H9 (cell line): ENCODE data around the gene CDC14C. TPM values are rescaled to one million over a fixed set of nuclear protein-coding genes. Genes with fewer than 3 reads are reported as not detected.
A peak's percentile ranks its signal among the peaks of the same experiment; 100 is the strongest.

Experiments used
- DNase-seq: peaks from one replicate; pipeline ENCODE4 v3.0.0-alpha.2; 2017
- H2AFZ ChIP-seq: one replicate; pipeline ENCODE4 v1.6.1; 2013; ENCODE audit warnings: mild to moderate bottlenecking, low read length, control low read depth, moderate library complexity
- H2AK5ac ChIP-seq: 2 replicates; pipeline ENCODE4 v1.6.1; 2013; ENCODE audit warnings: low read length, control low read depth, mixed read lengths; ENCODE audit not compliant: insufficient read length
- H2BK120ac ChIP-seq: one replicate; pipeline ENCODE4 v1.6.1; 2013; ENCODE audit warnings: low read depth, mild to moderate bottlenecking, low read length, control low read depth, inconsistent platforms; ENCODE audit not compliant: poor library complexity, severe bottlenecking
- H2BK12ac ChIP-seq: 2 replicates; pipeline ENCODE4 v1.6.1; 2013; ENCODE audit warnings: low read length, control low read depth, mixed read lengths, low read depth; ENCODE audit not compliant: insufficient read length
- H2BK15ac ChIP-seq: 2 replicates; pipeline ENCODE4 v1.6.1; 2013; ENCODE audit warnings: low read depth, low read length, control low read depth
- H2BK20ac ChIP-seq: one replicate; pipeline ENCODE4 v1.6.1; 2013; ENCODE audit warnings: low read depth, mild to moderate bottlenecking, low read length, control low read depth, inconsistent platforms; ENCODE audit not compliant: poor library complexity, severe bottlenecking
- H2BK5ac ChIP-seq: 2 replicates; pipeline ENCODE4 v1.6.1; 2013; ENCODE audit warnings: low read length, control low read depth, mixed read lengths; ENCODE audit not compliant: insufficient read length
- H3K14ac ChIP-seq: 2 replicates; pipeline ENCODE4 v1.6.1; 2013; ENCODE audit warnings: low read length, control low read depth; ENCODE audit not compliant: insufficient read depth
- H3K18ac ChIP-seq: 2 replicates; pipeline ENCODE4 v1.6.1; 2013; ENCODE audit warnings: low read depth, mild to moderate bottlenecking, mixed read lengths, low read length, control low read depth; ENCODE audit not compliant: insufficient read length
- H3K23ac ChIP-seq: 2 replicates; pipeline ENCODE4 v1.6.1; 2013; ENCODE audit warnings: low read length, control low read depth, mixed read lengths, low read depth; ENCODE audit not compliant: insufficient read length
- H3K23me2 ChIP-seq: 2 replicates; pipeline ENCODE4 v1.6.1; 2013; ENCODE audit warnings: low read depth, mild to moderate bottlenecking, mixed read lengths, low read length, control low read depth; ENCODE audit not compliant: insufficient read length, poor library complexity, severe bottlenecking
- H3K27ac ChIP-seq: 2 replicates; pipeline ENCODE4 v1.5.1; 2013; ENCODE audit warnings: low read length, control low read depth, mixed read lengths, low read depth; ENCODE audit not compliant: insufficient read length
- H3K27me3 ChIP-seq: 2 replicates; pipeline ENCODE4 v1.6.1; 2013; ENCODE audit warnings: low read length, control low read depth, inconsistent platforms; ENCODE audit not compliant: insufficient read depth
- H3K4ac ChIP-seq: 2 replicates; pipeline ENCODE4 v1.6.1; 2013; ENCODE audit warnings: low read depth, mild to moderate bottlenecking, control low read depth, inconsistent platforms, low read length, moderate library complexity
- H3K4me1 ChIP-seq: 2 replicates; pipeline ENCODE4 v1.6.1; 2013; ENCODE audit warnings: low read length, control low read depth, inconsistent platforms; ENCODE audit not compliant: insufficient read depth
- H3K4me2 ChIP-seq: 2 replicates; pipeline ENCODE4 v1.6.1; 2013; ENCODE audit warnings: low read length, control low read depth, mixed read lengths; ENCODE audit not compliant: insufficient read length, insufficient read depth
- H3K56ac ChIP-seq: 2 replicates; pipeline ENCODE4 v1.6.1; 2013; ENCODE audit warnings: low read depth, mild to moderate bottlenecking, mixed read lengths, low read length, control low read depth; ENCODE audit not compliant: insufficient read length
- H3K79me1 ChIP-seq: 2 replicates; pipeline ENCODE4 v1.6.1; 2013; ENCODE audit warnings: low read depth, mild to moderate bottlenecking, moderate library complexity, low read length, control low read depth, inconsistent platforms; ENCODE audit not compliant: insufficient read depth, poor library complexity, severe bottlenecking
- H3K79me2 ChIP-seq: 2 replicates; pipeline ENCODE4 v1.6.1; 2013; ENCODE audit warnings: low read length, control low read depth, inconsistent platforms; ENCODE audit not compliant: insufficient read depth
- H3K9ac ChIP-seq: 2 replicates; pipeline ENCODE4 v1.6.1; 2013; ENCODE audit warnings: low read length, control low read depth, mixed read lengths; ENCODE audit not compliant: insufficient read length; ENCODE audit errors: extremely low read depth
- H3K9me3 ChIP-seq: one replicate; pipeline ENCODE4 v1.6.1; 2013; ENCODE audit warnings: low read depth, low read length, inconsistent platforms; ENCODE audit not compliant: control insufficient read depth
- H3T11ph ChIP-seq: one replicate; pipeline ENCODE4 v1.6.1; 2013; ENCODE audit warnings: mild to moderate bottlenecking, low read length, control low read depth, inconsistent platforms
- H4K20me1 ChIP-seq: one replicate; pipeline ENCODE4 v1.6.1; 2013; ENCODE audit not compliant: control insufficient read depth, insufficient read length, insufficient read depth
- H4K5ac ChIP-seq: 2 replicates; pipeline ENCODE4 v1.6.1; 2013; ENCODE audit warnings: low read depth, mild to moderate bottlenecking, mixed read lengths, low read length, control low read depth; ENCODE audit not compliant: insufficient read length
- H4K8ac ChIP-seq: replicated peaks from 2 replicates; pipeline ENCODE4 v1.6.1; 2013; ENCODE audit warnings: low read length, control low read depth, mixed read lengths, low read depth; ENCODE audit not compliant: insufficient read length
- H4K91ac ChIP-seq: 2 replicates; pipeline ENCODE4 v1.6.1; 2013; ENCODE audit warnings: low read depth, mild to moderate bottlenecking, moderate library complexity, mixed read lengths, low read length, control low read depth; ENCODE audit not compliant: insufficient read length
- H3K27ac Mint-ChIP-seq, 3 experiments: 2 replicates in 2 of 3; 3 replicates in 1 of 3; pipeline ENCODE4 v1.8.0; 2020 to 2021; ENCODE audit warnings: mixed read lengths in 3 of 3, mild to moderate bottlenecking in 1 of 3, moderate library complexity in 1 of 3
- H3K27me3 Mint-ChIP-seq: 2 replicates; pipeline ENCODE4 v1.8.0; 2021; ENCODE audit warnings: low read depth, mild to moderate bottlenecking, moderate library complexity, mixed read lengths
- H3K36me3 Mint-ChIP-seq, 3 experiments: 2 replicates in 2 of 3; 3 replicates in 1 of 3; pipeline ENCODE4 v1.8.0; 2020 to 2021; ENCODE audit warnings: low read depth in 3 of 3, mixed read lengths in 3 of 3; ENCODE audit not compliant: insufficient read depth in 1 of 3
- H3K4me1 Mint-ChIP-seq, 2 experiments: 2 replicates each; pipeline ENCODE4 v1.8.0; 2020; ENCODE audit warnings: mixed read lengths in 2 of 2
- H3K4me3 Mint-ChIP-seq, 2 experiments: 2 replicates in 1 of 2; 3 replicates in 1 of 2; pipeline ENCODE4 v1.8.0; 2020 to 2021; ENCODE audit warnings: mild to moderate bottlenecking in 2 of 2, mixed read lengths in 2 of 2, moderate library complexity in 1 of 2
- H3K9me3 Mint-ChIP-seq, 2 experiments: 2 replicates in 1 of 2; 3 replicates in 1 of 2; pipeline ENCODE4 v1.8.0; 2020; ENCODE audit warnings: mild to moderate bottlenecking in 2 of 2, mixed read lengths in 2 of 2, moderate library complexity in 1 of 2
- CTCF ChIP-seq: fragments of 200-600 bp; sonication (generic); conservative IDR thresholded peaks from 3 replicates; pipeline ENCODE4 v1.8.0; 2021; ENCODE audit warnings: antibody characterized with exemption, mild to moderate bottlenecking
- WGBS: extraction: QIAGEN DNeasy Blood & Tissue Kit; methylation state at CpG from one replicate; pipeline ENCODE4 v1.1.7; 2013; ENCODE audit warnings: missing lambda C conversion rate, low lambda C conversion rate, mixed read lengths; ENCODE audit not compliant: insufficient read length; ENCODE audit errors: extremely low coverage; 5-methylcytosine and 5-hydroxymethylcytosine counted together
- total RNA-seq: library from RNA; stranded (reverse); gene quantifications from 2 replicates; pipeline ENCODE4 v1.2.1, GENCODE V29; 2021

CDC14C gene
- total RNA-seq, 1 experiment from 2014 or later, result not detected

GRCh38 chr7:48899932-48900331 lies 24.4 kb upstream of the CDC14C start:
- Histone ChIP-seq H3K4me2 (no peak overlapping the region), H2BK5ac (no peak overlapping the region), H2BK15ac (no peak overlapping the region), H3K9me3 (peaks cover 5% of the 10 kb centered on the region), H3K4ac (no peak overlapping the region), H3T11ph (no peak overlapping the region), H4K8ac (no peak overlapping the region), H3K23me2 (no peaks in the 10 kb centered on the region), H4K5ac (no peak overlapping the region), H3K18ac (no peak overlapping the region), H3K23ac (no peak overlapping the region), H2AFZ (no peak overlapping the region), H3K14ac (no peak overlapping the region), H3K27me3 (no peaks in the 10 kb centered on the region), H3K56ac (no peak overlapping the region), H3K9ac (no peak overlapping the region), H3K27ac (no peak overlapping the region), H4K20me1 (no peaks in the 10 kb centered on the region), H2BK12ac (no peak overlapping the region), H4K91ac (no peak overlapping the region), H3K4me1 (no peaks in the 10 kb centered on the region), H2BK20ac (no peak overlapping the region), H3K79me2 (no peaks in the 10 kb centered on the region), H2AK5ac (no peak overlapping the region), H3K79me1 (no peaks in the 10 kb centered on the region), H2BK120ac (no peak overlapping the region)
- Mint-ChIP-seq H3K4me1 (peaks cover under 1 to 1% of the 10 kb centered on the region in 2 experiments; a peak in 1 of 4 replicates), H3K9me3 (peaks cover 1 to 3% of the 10 kb centered on the region in 2 experiments; a peak in 4 of 5 replicates), H3K36me3 (peaks cover 0 to 2% (median under 1%) of the 10 kb centered on the region in 3 experiments; a peak in 3 of 7 replicates), H3K4me3 (no peak overlapping the region), H3K27me3 (no peaks in the 10 kb centered on the region; the same call in 1 of the 2 replicates), H3K27ac (peak overlapping the region in 2 of 3 experiments; percentile 45 to 91; a peak in 3 of 7 replicates)
- no peak for DNase-seq
- no CpG with 5 or more reads among the region's 2 CpGs for WGBS
- no peak for TF ChIP-seq CTCF
